ENCODE results near the gene WDR43. TPM values are rescaled to one million over a fixed set of nuclear protein-coding genes. Genes with fewer than 3 reads are reported as not detected.

The WDR43 gene
- total and polyA plus RNA-seq, 7 experiments from 2014 or later = 44.4 to 75.0 (median 60.4) TPM

DNA sequence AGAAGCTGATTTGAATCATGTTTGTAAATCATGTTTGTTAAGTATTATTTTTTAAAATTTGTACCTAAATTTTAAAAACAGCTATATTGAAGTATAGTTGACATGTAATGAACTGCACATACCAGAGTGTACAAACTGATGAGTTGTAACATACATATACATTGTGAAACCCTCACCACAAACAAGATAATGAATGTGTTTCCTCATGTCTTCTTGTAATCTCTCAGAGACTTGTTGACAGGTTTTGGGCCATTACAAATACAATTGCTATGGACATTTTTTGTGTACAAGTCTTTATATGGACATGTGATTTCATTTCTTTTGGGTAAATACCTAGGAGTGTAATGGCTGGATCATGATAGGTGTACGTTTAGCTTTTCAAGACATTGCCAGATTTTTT, 21.5 kb downstream of the WDR43 start:
- ChIA-PET CTCF (interaction anchor here (0.6 kb wide), 1 partner anchor 34 kb away, joined by 3 read pairs; no protein-coding TSS in a partner anchor), POLR2A (interaction anchor here (0.8 kb wide), 1 partner anchor 1485 kb away, joined by 3 read pairs; no protein-coding TSS in a partner anchor)
- H3K4me1 ChIP-seq (ENCODE audit: control insufficient read depth in 2 of 2, insufficient read depth in 2 of 2, low read length in 2 of 2) = no peaks in the 10 kb centered on the region
- peaks cover 13 to 53% (median 17%) of the 10 kb centered on the region in 3 experiments for H3K36me3 ChIP-seq (ENCODE audit: control insufficient read depth in 2 of 3, insufficient read depth in 3 of 3, low read length in 3 of 3)
- H3K4me1 Mint-ChIP-seq = peaks cover 0 to 9% (median 4%) of the 10 kb centered on the region in 7 donors
- ATAC-seq (no peak), DNase-seq (no peak)
- intact Hi-C loops (cut with micrococcal nuclease) = no loop called here
- no peaks in the 10 kb centered on the region for H3K9me3 ChIP-seq (ENCODE audit: control insufficient read depth in 2 of 3, low read length in 3 of 3)
- no peaks in the 10 kb centered on the region for H3K27me3 ChIP-seq (ENCODE audit: control insufficient read depth in 2 of 2, insufficient read depth in 2 of 2, low read length in 2 of 2)
- no peaks in the 10 kb centered on the region for H3K9me3 Mint-ChIP-seq
- no peak overlapping the region for H3K27ac ChIP-seq (ENCODE audit: low read depth, low read length)
- H3K27ac Mint-ChIP-seq = no peak overlapping the region
- H3K27me3 Mint-ChIP-seq = no peaks in the 10 kb centered on the region
- H3K36me3 Mint-ChIP-seq = peaks cover 0 to 45% (median 17%) of the 10 kb centered on the region in 5 donors
- no peak overlapping the region for H3K4me3 Mint-ChIP-seq
- H3K4me3 ChIP-seq (ENCODE audit: low read length) = no peak overlapping the region

DNA sequence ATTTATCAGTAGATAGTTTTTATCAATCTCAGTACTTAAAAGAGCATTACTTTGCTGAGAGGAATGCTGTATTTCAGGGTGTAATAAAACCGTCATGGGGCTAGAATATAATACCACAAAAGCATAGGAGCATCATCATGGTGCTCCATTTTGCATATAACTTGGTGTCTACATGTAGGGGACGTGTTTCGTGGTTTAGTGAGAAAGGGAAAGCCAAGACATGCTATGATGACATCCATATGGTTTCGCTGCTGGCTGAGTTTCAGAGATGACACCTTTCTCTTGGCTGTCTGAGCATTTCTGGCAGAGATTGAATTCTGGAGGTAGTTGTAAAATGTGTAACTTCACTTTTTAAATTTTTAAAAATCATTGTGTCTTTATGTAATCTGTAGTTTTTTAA, 32.4 kb downstream of the WDR43 start:
- no peak for DNase-seq
- peaks cover 19 to 81% (median 23%) of the 10 kb centered on the region in 3 experiments for H3K36me3 ChIP-seq (ENCODE audit: control insufficient read depth in 2 of 3, insufficient read depth in 3 of 3, low read length in 3 of 3)
- H3K27me3 ChIP-seq (ENCODE audit: control insufficient read depth in 2 of 2, insufficient read depth in 2 of 2, low read length in 2 of 2) = no peaks in the 10 kb centered on the region
- H3K4me3 Mint-ChIP-seq = no peak overlapping the region
- H3K27me3 Mint-ChIP-seq = no peaks in the 10 kb centered on the region
- POLR2A ChIA-PET = no interaction called here
- H3K4me3 ChIP-seq (ENCODE audit: low read length) = no peak overlapping the region
- H3K4me1 ChIP-seq (ENCODE audit: control insufficient read depth in 2 of 2, insufficient read depth in 2 of 2, low read length in 2 of 2) = no peaks in the 10 kb centered on the region
- peak overlapping the region in 2 of 9 donors; percentile 18 to 32 for H3K27ac Mint-ChIP-seq
- intact Hi-C loops (cut with micrococcal nuclease) = no loop called here
- H3K27ac ChIP-seq (ENCODE audit: low read depth, low read length) = no peak overlapping the region
- H3K4me1 Mint-ChIP-seq = peaks cover 0 to 11% (median 0%) of the 10 kb centered on the region in 7 donors
- CTCF ChIA-PET = interaction anchor here (0.6 to 1.6 kb wide), 2 partner anchors 17 to 107 kb away, joined by 3 read pairs; no protein-coding TSS in a partner anchor
- H3K9me3 ChIP-seq (ENCODE audit: control insufficient read depth in 2 of 3, low read length in 3 of 3) = no peaks in the 10 kb centered on the region
- ATAC-seq = no peak
- no peaks in the 10 kb centered on the region for H3K9me3 Mint-ChIP-seq
- H3K36me3 Mint-ChIP-seq = peaks cover 28 to 77% (median 41%) of the 10 kb centered on the region in 5 donors

DNA sequence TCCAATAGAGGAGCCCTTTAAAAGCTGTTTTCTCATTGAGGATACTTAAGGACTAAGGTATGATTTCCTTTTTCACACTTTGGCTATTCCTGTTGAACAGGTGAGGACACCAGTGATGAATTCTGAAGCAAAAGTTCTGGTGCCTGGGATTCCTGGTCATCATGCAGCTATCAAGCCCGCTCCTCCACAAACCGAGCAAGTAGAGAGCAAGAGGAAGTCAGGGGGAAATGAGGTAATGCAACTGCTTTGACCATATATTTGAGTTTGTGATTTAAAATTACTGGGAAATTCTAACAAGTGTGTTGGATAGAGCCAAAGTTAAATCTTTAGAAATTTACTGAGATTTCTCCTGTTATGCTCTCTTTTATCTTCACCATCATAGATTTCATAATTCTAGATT, 33.0 kb downstream of the WDR43 start:
- intact Hi-C loops (cut with micrococcal nuclease) = no loop called here
- POLR2A ChIA-PET = interaction anchor here (0.9 kb wide), 1 partner anchor 33 kb away, joined by 3 read pairs; the partner anchor contains the start of gene WDR43
- Histone ChIP-seq H3K4me1 (ENCODE audit: control insufficient read depth in 2 of 2, insufficient read depth in 2 of 2, low read length in 2 of 2) (no peaks in the 10 kb centered on the region), H3K36me3 (ENCODE audit: control insufficient read depth in 2 of 3, insufficient read depth in 3 of 3, low read length in 3 of 3) (peaks cover 23 to 82% (median 25%) of the 10 kb centered on the region in 3 experiments), H3K4me3 (ENCODE audit: low read length) (no peak overlapping the region), H3K9me3 (ENCODE audit: control insufficient read depth in 2 of 3, low read length in 3 of 3) (no peaks in the 10 kb centered on the region), H3K27me3 (ENCODE audit: control insufficient read depth in 2 of 2, insufficient read depth in 2 of 2, low read length in 2 of 2) (no peaks in the 10 kb centered on the region), H3K27ac (ENCODE audit: low read depth, low read length) (no peak overlapping the region)
- Mint-ChIP-seq H3K4me3 (no peak overlapping the region), H3K36me3 (peaks cover 28 to 73% (median 41%) of the 10 kb centered on the region in 5 donors), H3K4me1 (peaks cover 0 to 11% (median 0%) of the 10 kb centered on the region in 7 donors), H3K9me3 (no peaks in the 10 kb centered on the region), H3K27me3 (no peaks in the 10 kb centered on the region), H3K27ac (peak overlapping the region in 2 of 9 donors; percentile 36 to 41)
- ATAC-seq (no peak), DNase-seq (no peak)
- CTCF ChIA-PET = no interaction called here

DNA sequence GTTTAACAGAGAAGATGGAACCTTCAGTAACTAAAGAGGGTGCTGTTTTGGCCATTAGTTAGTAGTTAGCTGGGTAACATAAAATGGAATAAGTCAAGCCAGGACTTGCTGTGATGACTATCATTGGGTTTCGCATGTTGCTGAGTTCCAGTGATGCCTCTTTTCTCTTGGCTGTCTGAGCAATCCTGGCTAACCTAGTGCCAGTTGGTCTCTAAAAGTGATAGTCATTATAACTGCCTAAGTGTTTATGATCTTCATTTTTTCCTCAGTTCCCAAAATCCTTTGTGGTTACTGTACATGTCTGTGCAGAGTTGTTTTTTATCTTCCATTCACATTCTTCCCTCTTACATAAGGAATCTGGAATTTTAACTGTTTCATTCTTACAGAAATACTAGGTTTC, 33.4 kb downstream of the WDR43 start:
- DNase-seq (no peak), ATAC-seq (no peak)
- H3K36me3 Mint-ChIP-seq = peaks cover 27 to 69% (median 41%) of the 10 kb centered on the region in 5 donors
- intact Hi-C loops (cut with micrococcal nuclease) = no loop called here
- H3K4me3 Mint-ChIP-seq = no peak overlapping the region
- ChIA-PET CTCF (no interaction called here), POLR2A (interaction anchor here (0.9 kb wide), 1 partner anchor 33 kb away, joined by 3 read pairs; the partner anchor contains the start of gene WDR43)
- peaks cover 0 to 11% (median 0%) of the 10 kb centered on the region in 7 donors for H3K4me1 Mint-ChIP-seq
- no peaks in the 10 kb centered on the region for H3K9me3 Mint-ChIP-seq
- no peaks in the 10 kb centered on the region for H3K27me3 ChIP-seq (ENCODE audit: control insufficient read depth in 2 of 2, insufficient read depth in 2 of 2, low read length in 2 of 2)
- H3K36me3 ChIP-seq (ENCODE audit: control insufficient read depth in 2 of 3, insufficient read depth in 3 of 3, low read length in 3 of 3) = peaks cover 23 to 81% (median 25%) of the 10 kb centered on the region in 3 experiments
- no peaks in the 10 kb centered on the region for H3K9me3 ChIP-seq (ENCODE audit: control insufficient read depth in 2 of 3, low read length in 3 of 3)
- H3K4me1 ChIP-seq (ENCODE audit: control insufficient read depth in 2 of 2, insufficient read depth in 2 of 2, low read length in 2 of 2) = no peaks in the 10 kb centered on the region
- H3K27ac Mint-ChIP-seq = peak overlapping the region in 1 of 9 donors; percentile 41
- H3K27ac ChIP-seq (ENCODE audit: low read depth, low read length) = no peak overlapping the region
- H3K27me3 Mint-ChIP-seq = no peaks in the 10 kb centered on the region
- H3K4me3 ChIP-seq (ENCODE audit: low read length) = no peak overlapping the region

DNA sequence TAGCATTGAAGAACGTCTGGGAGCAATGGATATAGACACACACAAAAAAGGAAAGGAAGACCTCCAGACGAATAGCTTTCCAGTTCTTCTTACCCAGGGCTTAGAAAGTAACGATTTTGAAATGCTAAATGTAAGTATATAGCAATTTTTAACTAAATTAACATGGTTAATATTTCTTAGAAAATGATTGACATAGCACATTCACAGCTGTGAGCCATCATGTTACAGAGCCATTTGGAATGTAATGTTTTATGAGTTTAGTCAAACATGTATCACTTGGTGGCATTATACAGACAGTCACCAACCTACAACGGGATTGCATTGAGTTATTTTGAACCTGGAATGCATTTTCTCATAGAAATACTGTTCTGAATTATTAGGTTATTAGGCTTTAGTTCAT, 35.1 kb downstream of the WDR43 start:
- Mint-ChIP-seq H3K36me3 (peaks cover 15 to 54% (median 36%) of the 10 kb centered on the region in 5 donors), H3K4me3 (no peak overlapping the region), H3K27ac (no peak overlapping the region), H3K4me1 (peaks cover 0 to 11% (median 0%) of the 10 kb centered on the region in 7 donors), H3K9me3 (no peaks in the 10 kb centered on the region), H3K27me3 (no peaks in the 10 kb centered on the region)
- no peaks in the 10 kb centered on the region for H3K27me3 ChIP-seq (ENCODE audit: control insufficient read depth in 2 of 2, insufficient read depth in 2 of 2, low read length in 2 of 2)
- DNase-seq (no peak), ATAC-seq (no peak)
- no peaks in the 10 kb centered on the region for H3K9me3 ChIP-seq (ENCODE audit: control insufficient read depth in 2 of 3, low read length in 3 of 3)
- H3K36me3 ChIP-seq (ENCODE audit: control insufficient read depth in 2 of 3, insufficient read depth in 3 of 3, low read length in 3 of 3) = peaks cover 23 to 76% (median 29%) of the 10 kb centered on the region in 3 experiments
- CTCF ChIA-PET = no interaction called here
- H3K4me1 ChIP-seq (ENCODE audit: control insufficient read depth in 2 of 2, insufficient read depth in 2 of 2, low read length in 2 of 2) = no peaks in the 10 kb centered on the region
- no peak overlapping the region for H3K27ac ChIP-seq (ENCODE audit: low read depth, low read length)
- POLR2A ChIA-PET = interaction anchor here (0.7 kb wide), 1 partner anchor 307 kb away, joined by 3 read pairs; no protein-coding TSS in a partner anchor
- intact Hi-C loops (cut with micrococcal nuclease) = no loop called here
- no peak overlapping the region for H3K4me3 ChIP-seq (ENCODE audit: low read length)

DNA sequence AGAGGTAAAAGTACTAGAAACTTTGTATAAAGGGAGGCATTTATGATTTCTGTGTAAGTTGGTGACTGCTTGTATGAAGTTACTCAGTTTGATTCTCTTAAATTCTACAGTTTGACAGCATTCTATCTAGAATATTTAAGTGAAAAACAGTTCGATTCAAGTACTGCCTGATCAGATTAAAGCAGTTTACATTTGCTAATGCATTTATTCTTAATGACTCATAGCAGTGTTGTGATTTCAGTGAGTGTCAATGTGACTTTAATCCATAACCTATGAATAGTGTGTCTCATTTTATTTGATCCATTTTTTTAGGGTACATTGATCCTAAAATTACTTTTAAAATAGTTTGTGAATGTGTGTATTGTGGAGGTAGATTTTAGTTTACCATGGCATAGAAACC, 35.7 kb downstream of the WDR43 start:
- H3K27ac Mint-ChIP-seq = no peak overlapping the region
- no peaks in the 10 kb centered on the region for H3K27me3 Mint-ChIP-seq
- H3K4me1 Mint-ChIP-seq = peaks cover 0 to 11% (median 0%) of the 10 kb centered on the region in 7 donors
- H3K36me3 ChIP-seq (ENCODE audit: control insufficient read depth in 2 of 3, insufficient read depth in 3 of 3, low read length in 3 of 3) = peaks cover 23 to 77% (median 34%) of the 10 kb centered on the region in 3 experiments
- H3K9me3 ChIP-seq (ENCODE audit: control insufficient read depth in 2 of 3, low read length in 3 of 3) = no peaks in the 10 kb centered on the region
- no peak for ATAC-seq
- H3K27ac ChIP-seq (ENCODE audit: low read depth, low read length) = no peak overlapping the region
- no peaks in the 10 kb centered on the region for H3K4me1 ChIP-seq (ENCODE audit: control insufficient read depth in 2 of 2, insufficient read depth in 2 of 2, low read length in 2 of 2)
- no peaks in the 10 kb centered on the region for H3K27me3 ChIP-seq (ENCODE audit: control insufficient read depth in 2 of 2, insufficient read depth in 2 of 2, low read length in 2 of 2)
- CTCF ChIA-PET = no interaction called here
- H3K4me3 ChIP-seq (ENCODE audit: low read length) = no peak overlapping the region
- no peaks in the 10 kb centered on the region for H3K9me3 Mint-ChIP-seq
- H3K4me3 Mint-ChIP-seq = no peak overlapping the region
- peaks cover 15 to 53% (median 32%) of the 10 kb centered on the region in 5 donors for H3K36me3 Mint-ChIP-seq
- intact Hi-C loops (cut with micrococcal nuclease) = no loop called here
- POLR2A ChIA-PET = no interaction called here
- DNase-seq = no peak

DNA sequence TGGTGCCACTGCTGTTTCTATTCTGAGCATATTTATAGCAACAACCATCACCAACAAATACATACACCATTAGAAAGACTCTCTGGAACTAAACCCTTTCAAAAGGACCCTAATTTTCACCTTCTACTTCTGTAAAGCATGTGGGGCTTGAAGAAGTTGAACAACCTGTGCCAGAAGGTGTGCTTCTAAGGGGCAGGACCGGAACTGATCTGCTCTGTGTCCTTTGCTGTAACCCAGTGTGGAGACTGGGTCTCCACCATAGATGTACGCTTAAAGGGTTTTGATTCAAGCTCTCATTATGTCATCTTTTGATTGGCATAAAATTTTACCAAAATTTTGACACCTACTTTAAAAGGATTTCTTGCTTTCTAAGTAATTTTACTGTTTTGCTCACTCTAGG, 40.3 kb downstream of the WDR43 start:
- ATAC-seq = no peak
- no peaks in the 10 kb centered on the region for H3K9me3 Mint-ChIP-seq
- H3K36me3 Mint-ChIP-seq = peaks cover 6 to 42% (median 13%) of the 10 kb centered on the region in 5 donors
- no peak overlapping the region for H3K27ac Mint-ChIP-seq
- POLR2A ChIA-PET = no interaction called here
- no peak overlapping the region for H3K4me3 ChIP-seq (ENCODE audit: low read length)
- no peaks in the 10 kb centered on the region for H3K4me1 ChIP-seq (ENCODE audit: control insufficient read depth in 2 of 2, insufficient read depth in 2 of 2, low read length in 2 of 2)
- peaks cover 6 to 78% (median 24%) of the 10 kb centered on the region in 3 experiments for H3K36me3 ChIP-seq (ENCODE audit: control insufficient read depth in 2 of 3, insufficient read depth in 3 of 3, low read length in 3 of 3)
- peaks cover 0 to 13% (median 0%) of the 10 kb centered on the region in 7 donors for H3K4me1 Mint-ChIP-seq
- H3K4me3 Mint-ChIP-seq = no peak overlapping the region
- no peak overlapping the region for H3K27ac ChIP-seq (ENCODE audit: low read depth, low read length)
- H3K27me3 Mint-ChIP-seq = no peaks in the 10 kb centered on the region
- DNase-seq = no peak
- intact Hi-C loops (cut with micrococcal nuclease) = no loop called here
- H3K9me3 ChIP-seq (ENCODE audit: control insufficient read depth in 2 of 3, low read length in 3 of 3) = no peaks in the 10 kb centered on the region
- no peaks in the 10 kb centered on the region for H3K27me3 ChIP-seq (ENCODE audit: control insufficient read depth in 2 of 2, insufficient read depth in 2 of 2, low read length in 2 of 2)
- CTCF ChIA-PET = no interaction called here
